K562 (cell line): ENCODE data around the gene SCN2B. TPM values are rescaled to one million over a fixed set of nuclear protein-coding genes. Genes with fewer than 3 reads are reported as not detected.

Source experiments
- ATAC-seq: fragments of 200-7000 bp; cut with Tn5 transposase; 3 replicates; pipeline ENCODE4 v1.9.1; 2020; ENCODE audit warnings: moderate library complexity
- BruUV-seq: library from RNA; stranded (reverse); fragments of 400-500 nt; replicated peaks from 2 replicates; lab custom pipeline; 2021; lab: Mats Ljungman, UMichigan
- CTCF ChIA-PET: fragments of 300-600 bp; formaldehyde crosslinking; extraction: SDS; loops from one replicate; lab custom pipeline; 2021; ENCODE audit warnings: low intra/inter-chr PET ratio; lab: Yijun Ruan, JAX
- POLR2A ChIA-PET: fragments of 300-600, 350-650 bp; sonication (Branson Sonifier 250); formaldehyde crosslinking; extraction: SDS; loops from one replicate; lab custom pipeline; 2021; ENCODE audit warnings: antibody characterized with exemption, inconsistent platforms; lab: Yijun Ruan, JAX
- DNase-seq, 4 experiments: peaks; one replicate each; pipeline versions ENCODE4 v3.0.0 to v3.0.0-alpha.2; 2011 to 2018; ENCODE audit warnings: low spot score in 3 of 4, mixed read lengths in 3 of 4; ENCODE audit errors: extremely low read depth in 1 of 4
- FAIRE-seq: peaks from 2 replicates; lab custom pipeline; 2011; peaks lifted over from hg19 to GRCh38; lab: Jason Lieb, UNC
- H2AFZ ChIP-seq: 2 replicates; pipeline ENCODE4 v1.6.0; 2011; ENCODE audit warnings: low read depth, low read length, control low read depth, inconsistent platforms
- H3K27ac ChIP-seq: fragments of 200-600 bp; 3 replicates; pipeline ENCODE4 v1.8.0; 2011; ENCODE audit warnings: low read depth, mild to moderate bottlenecking, control low read depth, inconsistent platforms, low read length, moderate library complexity, mixed read lengths; ENCODE audit errors: extremely low read depth
- H3K27me3 ChIP-seq, 2 experiments: fragments of 300-600 bp in 1 of 2; 2 replicates in 1 of 2; 3 replicates in 1 of 2; pipeline versions ENCODE4 v1.6.0 to v1.8.0; 2011; ENCODE audit warnings: inconsistent platforms in 2 of 2, low read length in 2 of 2, mild to moderate bottlenecking in 1 of 2, mixed read lengths in 1 of 2, moderate library complexity in 1 of 2; ENCODE audit not compliant: control insufficient read depth in 2 of 2, insufficient read depth in 2 of 2
- H3K36me3 ChIP-seq: fragments of 300-600 bp; 3 replicates; pipeline ENCODE4 v1.8.0; 2011; ENCODE audit warnings: mild to moderate bottlenecking, low read length, inconsistent platforms; ENCODE audit not compliant: control insufficient read depth, insufficient read depth
- H3K4me1 ChIP-seq, 2 experiments: fragments of 200-600 bp in 1 of 2; replicated peaks in 1 of 2; 2 replicates in 1 of 2; 3 replicates in 1 of 2; pipeline versions ENCODE4 v1.5.1 to v1.8.0; 2011; ENCODE audit warnings: inconsistent platforms in 2 of 2, low read length in 2 of 2, mild to moderate bottlenecking in 1 of 2, mixed read lengths in 1 of 2, moderate library complexity in 1 of 2; ENCODE audit not compliant: control insufficient read depth in 2 of 2, insufficient read depth in 2 of 2
- H3K4me2 ChIP-seq: 2 replicates; pipeline ENCODE4 v1.6.1; 2011; ENCODE audit warnings: low read length, control low read depth, inconsistent platforms, mixed read lengths; ENCODE audit not compliant: insufficient read depth
- H3K4me3 ChIP-seq: fragments of 200-600 bp; sonication (generic), shearing (Covaris generic); 2 replicates; pipeline ENCODE4 v1.5.1; 2016; ENCODE audit warnings: control low read depth, inconsistent platforms
- H3K79me2 ChIP-seq: fragments of 200-600 bp; 3 replicates; pipeline ENCODE4 v1.8.0; 2011; ENCODE audit warnings: low read length, inconsistent platforms; ENCODE audit not compliant: control insufficient read depth, insufficient read depth
- H3K9ac ChIP-seq, 2 experiments: 2 replicates each; pipeline versions ENCODE4 v1.6.0 to v1.6.1; 2011; ENCODE audit warnings: low read depth in 2 of 2, low read length in 2 of 2, control low read depth in 1 of 2, inconsistent platforms in 1 of 2, mild to moderate bottlenecking in 1 of 2, mixed read lengths in 1 of 2; ENCODE audit not compliant: insufficient read depth in 1 of 2
- H3K9me1 ChIP-seq: one replicate; pipeline ENCODE4 v1.6.0; 2011; ENCODE audit warnings: inconsistent platforms, mild to moderate bottlenecking, low read length, moderate library complexity; ENCODE audit not compliant: control insufficient read depth, insufficient read depth
- H3K9me3 ChIP-seq: replicated peaks from 2 replicates; pipeline ENCODE4 v1.5.1; 2011; ENCODE audit warnings: low read depth, low read length, inconsistent platforms; ENCODE audit not compliant: control insufficient read depth, insufficient read depth
- H4K20me1 ChIP-seq: replicated peaks from 2 replicates; pipeline ENCODE4 v1.6.1; 2011; ENCODE audit warnings: low read length, inconsistent platforms, mixed read lengths; ENCODE audit not compliant: control insufficient read depth, insufficient read depth
- BRF2 ChIP-seq: IDR thresholded peaks from 3 replicates; pipeline ENCODE4 v1.6.1; 2011; ENCODE audit warnings: borderline replicate concordance, mild to moderate bottlenecking; ENCODE audit not compliant: insufficient read length, insufficient read depth
- CHD1 ChIP-seq: fragments of 200-600 bp; sonication (generic); IDR thresholded peaks from one replicate; pipeline ENCODE4 v1.6.1; 2012; ENCODE audit warnings: mild to moderate bottlenecking, moderate library complexity, low read length, inconsistent platforms
- CREBBP ChIP-seq: IDR thresholded peaks from one replicate; pipeline ENCODE4 v1.6.1; 2012; ENCODE audit warnings: low read depth, mild to moderate bottlenecking, control low read depth, inconsistent platforms, low read length
- ELK1 ChIP-seq: sonication (generic); formaldehyde crosslinking; IDR thresholded peaks from 2 replicates; pipeline ENCODE4 v1.8.1; 2022; ENCODE audit warnings: missing genetic modification reagents
- HDGF ChIP-seq: fragments of 450-650 bp; IDR thresholded peaks from 2 replicates; pipeline ENCODE4 v1.6.1; 2016
- MCM3 ChIP-seq: fragments of 450-650 bp; IDR thresholded peaks from 2 replicates; pipeline ENCODE4 v1.6.1; 2016
- ZNF232 ChIP-seq: sonication (generic); formaldehyde crosslinking; IDR thresholded peaks from 2 replicates; pipeline ENCODE4 v1.8.0; 2022; ENCODE audit warnings: mild to moderate bottlenecking, missing genetic modification reagents
- ZNF277 ChIP-seq: fragments of 250-450 bp; sonication (Bioruptor Pico); IDR thresholded peaks from 2 replicates; pipeline ENCODE4 v1.8.0; 2022; ENCODE audit warnings: inconsistent platforms, mild to moderate bottlenecking, moderate library complexity, borderline replicate concordance
- ZNF280B ChIP-seq: fragments of 250-450 bp; sonication (Bioruptor Pico); IDR thresholded peaks from 2 replicates; pipeline ENCODE4 v1.5.1; 2021; ENCODE audit warnings: mild to moderate bottlenecking
- ZNF398 ChIP-seq: fragments of 250-450 bp; sonication (Bioruptor Pico); IDR thresholded peaks from 2 replicates; pipeline ENCODE4 v1.8.0; 2021; ENCODE audit warnings: moderate library complexity, mild to moderate bottlenecking, inconsistent platforms
- ZNF717 ChIP-seq: fragments of 250-450 bp; sonication (Bioruptor Pico); IDR thresholded peaks from 2 replicates; pipeline ENCODE4 v1.5.0; 2021
- ZNF76 ChIP-seq: fragments of 250-450 bp; sonication (Bioruptor Pico); IDR thresholded peaks from 2 replicates; pipeline ENCODE4 v1.4.0; 2020; ENCODE audit warnings: mild to moderate bottlenecking, moderate library complexity, borderline replicate concordance
- WGBS: fragments of 100-300 bp; shearing (Covaris generic); methylation state at CpG from one replicate; pipeline ENCODE4 v1.1.6; 2016; ENCODE audit warnings: low coverage, mixed read lengths; ENCODE audit not compliant: insufficient coverage; ENCODE audit errors: missing lambda C conversion rate; 5-methylcytosine and 5-hydroxymethylcytosine counted together
- in situ Hi-C: fragments of 300-500 bp; cut with MboI; formaldehyde crosslinking; loops from 4 replicates; pipeline ENCODE4 v1.15.0; 2018; ENCODE audit warnings: inconsistent platforms, mixed read lengths
- intact Hi-C: fragments of 100-400 bp; cut with micrococcal nuclease; formaldehyde crosslinking; loops from 2 replicates; pipeline ENCODE4 v1.14.2; 2022
- polyA plus RNA-seq, 8 experiments: library from polyadenylated mRNA; depleted of rRNA in 4 of 8; stranded (reverse) in 5 of 8; unstranded in 3 of 8; fragments of >200 nt; fragmentation: Nextera tagmentation in 2 of 8; fragmentation: Illumina TruSeq in 1 of 8; extraction: Ambion mirVana in 2 of 8; extraction: Trizol in 1 of 8; gene quantifications; 2 replicates each; pipeline versions ENCODE4 v1.2.1 to v1.2.3, GENCODE V29; 2011 to 2014; ENCODE audit warnings: inconsistent platforms in 1 of 8, missing spikeins in 1 of 8
- total RNA-seq, 7 experiments: library from RNA; depleted of rRNA in 6 of 7; stranded (reverse); fragments of >200 nt in 6 of 7; fragmentation: Illumina TruSeq in 2 of 7; extraction: Trizol in 2 of 7; gene quantifications; 2 replicates each; pipeline versions ENCODE4 v1.2.1 to v1.2.3, GENCODE V29; 2011 to 2021; ENCODE audit warnings: low replicate concordance in 1 of 7

SCN2B gene
- total and polyA plus RNA-seq, 9 of the 15 experiments (the other 6 are each of a cell fraction or from before 2014, with no cell fraction given): not detected

- Histone ChIP-seq H3K27ac (no peak overlapping the region), H2AFZ (no peak overlapping the region), H3K9me3 (no peaks in the 10 kb centered on the region), H3K9ac (no peak overlapping the region), H3K9me1 (no peaks in the 10 kb centered on the region), H4K20me1 (no peaks in the 10 kb centered on the region), H3K27me3 (peaks cover 14 to 16% of the 10 kb centered on the region in 2 experiments; a peak in 4 of 5 replicates), H3K4me3 (no peak overlapping the region), H3K4me2 (no peak overlapping the region), H3K36me3 (no peaks in the 10 kb centered on the region), H3K79me2 (no peaks in the 10 kb centered on the region), H3K4me1 (peaks cover 0 to 5% of the 10 kb centered on the region in 2 experiments; a peak in 2 of 5 replicates)
- POLR2A ChIA-PET: interaction anchor here (0.8 to 1.5 kb wide), 3 partner anchors 9 to 648 kb away, joined by 3 read pairs; no protein-coding TSS in a partner anchor
- TF ChIP-seq CHD1 (no peak), ZNF232 (CRISPR knock-in tag) (no peak), ELK1 (no peak), HDGF (no peak), BRF2 (no peak), CREBBP (no peak), ZNF398 (no peak), ZNF76 (no peak), ZNF717 (CRISPR knock-in tag) (no peak), MCM3 (no peak), ZNF280B (CRISPR knock-in tag) (no peak), ZNF277 (CRISPR knock-in tag) (no peak)
- intact Hi-C loops (no loop called here), in situ Hi-C loops (no loop called here)
- FAIRE-seq (no peak), ATAC-seq (no peak), DNase-seq (no peak)
- 13% methylated on average over 6 of the region's 6 CpGs for WGBS
- CTCF ChIA-PET: no interaction called here
- no TSS peak for BruUV-seq
These were observed 34.6 kb upstream of the SCN2B start for GRCh38 chr11:118211006-118211405.
